ENCODE measurements around the gene CYP3A4.

The CYP3A4 gene

DNA sequence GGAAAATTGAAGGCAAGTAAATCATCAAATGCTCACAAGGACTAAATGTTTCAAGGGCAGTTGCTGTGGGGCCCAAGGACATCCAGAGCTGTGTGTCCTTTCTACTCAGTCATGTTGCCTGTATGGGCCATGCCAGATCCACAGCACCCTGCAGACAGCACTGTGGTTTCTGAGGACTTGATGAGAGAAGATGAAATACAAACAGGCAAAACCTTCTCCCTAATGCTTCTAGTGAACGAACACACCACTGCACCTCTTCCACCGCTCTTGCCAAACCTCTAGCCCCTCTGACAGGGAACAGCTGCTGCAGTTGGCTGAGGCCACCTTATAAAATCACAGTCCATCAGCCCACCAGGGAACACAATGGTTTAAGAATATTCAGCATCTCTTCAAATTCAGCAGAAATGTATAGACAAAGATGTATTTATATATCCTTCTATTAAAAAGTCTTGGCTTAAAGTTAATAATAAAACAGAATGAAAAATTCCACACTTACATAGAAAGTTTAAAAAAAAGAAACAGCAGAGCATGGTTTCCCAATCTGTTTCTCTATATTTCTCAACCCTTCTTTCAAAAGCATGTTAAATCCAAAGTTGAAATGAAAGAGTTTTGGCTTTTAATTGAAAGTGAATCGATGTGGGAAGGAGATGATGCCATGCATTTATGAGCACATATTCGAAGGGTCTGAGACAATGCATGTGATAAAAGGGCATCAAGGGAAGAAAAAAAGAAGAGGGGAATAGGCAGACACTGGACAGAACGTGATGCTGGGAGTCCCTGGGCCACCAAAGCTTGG lies 63.0 kb downstream of the CYP3A4 start:
- no peak for DNase-seq

DNA sequence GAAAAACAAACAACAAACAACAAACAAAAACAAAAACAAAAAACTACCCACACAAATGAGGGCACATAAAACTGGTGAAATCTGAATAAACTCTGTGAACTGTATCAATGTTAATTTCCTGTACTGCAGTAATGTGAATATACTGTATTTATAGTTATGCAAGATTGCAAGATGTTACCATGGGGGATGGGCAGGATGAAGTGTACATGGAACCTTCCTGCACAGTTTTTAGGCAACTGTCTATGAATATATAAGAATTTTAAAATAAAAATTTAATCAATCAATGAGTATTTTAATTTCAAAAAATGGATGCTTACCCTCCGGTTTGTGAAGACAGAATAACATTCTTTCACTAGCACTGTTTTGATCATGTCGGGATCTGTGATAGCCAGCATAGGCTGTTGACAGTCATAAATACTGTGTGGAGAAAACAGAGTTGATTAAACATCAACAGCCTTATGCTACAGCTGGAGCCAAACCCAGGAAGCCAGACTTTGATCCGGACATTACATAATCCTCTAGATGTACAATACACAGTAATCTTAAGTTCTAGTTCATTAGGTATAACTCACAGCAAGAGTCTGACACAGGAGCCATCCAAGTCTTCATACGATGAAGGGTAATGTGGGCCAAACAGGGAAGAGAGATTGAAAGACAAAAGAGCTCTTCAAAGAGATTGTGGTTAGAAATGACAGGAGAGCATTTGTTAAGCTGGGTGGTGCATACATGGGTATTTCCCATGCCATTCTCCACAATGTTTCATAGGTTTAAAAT lies 63.8 kb downstream of the CYP3A4 start:
- DNase-seq = no peak

DNA sequence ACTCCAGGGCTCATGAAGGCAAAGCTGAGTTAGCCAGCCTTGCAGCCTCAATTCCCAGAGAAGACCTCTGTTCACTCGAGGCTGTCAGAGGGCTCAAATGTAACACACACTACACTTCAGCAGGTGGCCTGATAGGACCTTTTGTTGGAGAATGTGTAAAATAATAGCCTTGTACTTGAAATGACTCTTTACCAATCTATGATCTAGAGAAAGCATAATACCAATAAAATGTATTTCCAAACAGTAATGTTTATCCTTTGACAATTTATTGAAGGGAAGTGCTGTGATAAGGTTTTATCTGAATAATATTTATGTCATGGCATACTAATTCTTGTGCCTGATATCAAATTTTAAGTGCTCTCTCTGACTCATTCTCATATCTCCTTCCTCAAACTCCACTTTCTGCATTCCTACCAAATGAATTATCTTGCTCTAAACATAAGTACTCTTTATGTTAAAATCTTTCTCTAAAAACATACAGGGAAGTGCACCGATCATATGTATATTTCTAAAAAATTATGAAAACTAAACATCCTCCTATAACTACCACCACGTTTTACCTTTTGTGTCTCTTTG lies 69.9 kb downstream of the CYP3A4 start:
- DNase-seq = no peak

DNA sequence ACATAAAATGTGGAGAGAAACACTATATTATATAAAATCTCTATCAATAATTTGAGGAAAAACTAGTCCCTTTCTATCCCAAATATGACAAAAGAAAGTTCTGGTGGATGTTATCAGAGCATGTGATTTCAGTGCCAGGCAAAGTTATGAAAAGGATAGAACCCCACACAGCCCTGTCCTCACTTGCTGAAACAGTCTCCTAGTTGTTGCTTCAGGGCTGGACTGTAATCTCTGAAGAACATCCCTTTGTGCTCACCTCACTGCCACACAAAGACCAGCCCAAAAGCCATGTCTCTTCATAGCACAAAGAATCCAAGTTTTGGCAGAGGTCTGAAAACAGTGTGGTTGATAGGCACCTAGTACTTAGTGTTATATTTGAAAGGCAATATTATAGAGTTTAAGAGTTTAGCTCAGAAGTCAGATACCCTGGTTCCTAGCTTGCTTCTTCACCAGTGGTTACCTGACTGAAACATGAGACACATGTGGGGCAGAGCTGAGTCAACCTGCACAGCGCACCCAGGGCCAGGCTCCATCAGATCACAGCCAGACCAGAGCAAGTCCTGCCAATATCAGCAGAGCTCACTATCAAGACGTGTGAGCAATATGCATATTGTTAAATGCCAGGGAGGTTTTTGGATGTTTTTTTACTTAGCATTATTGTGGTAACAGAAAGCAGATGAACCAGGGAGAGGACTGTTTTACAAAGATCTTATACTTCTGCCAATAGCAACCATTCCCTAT lies 74.0 kb downstream of the CYP3A4 start:
- no peak for DNase-seq

DNA sequence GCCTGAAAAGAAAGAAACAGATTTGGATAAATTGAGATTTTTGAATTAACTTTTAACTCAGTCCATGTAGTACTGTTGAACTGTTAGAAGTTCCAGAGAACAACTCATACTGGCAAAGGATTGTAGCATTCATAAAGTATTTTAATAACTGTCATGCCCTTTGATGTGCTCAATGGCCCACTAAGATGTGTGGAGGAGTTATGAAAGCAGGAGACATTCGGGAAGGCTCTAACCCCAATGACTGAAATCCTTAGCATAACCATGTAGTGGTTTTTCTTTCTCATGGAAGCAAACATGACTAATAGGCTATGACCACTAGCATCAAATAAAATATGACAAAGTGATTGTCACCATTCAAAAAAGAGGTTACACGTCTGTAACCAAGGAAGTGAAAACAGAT lies 74.7 kb downstream of the CYP3A4 start:
- DNase-seq = no peak

DNA sequence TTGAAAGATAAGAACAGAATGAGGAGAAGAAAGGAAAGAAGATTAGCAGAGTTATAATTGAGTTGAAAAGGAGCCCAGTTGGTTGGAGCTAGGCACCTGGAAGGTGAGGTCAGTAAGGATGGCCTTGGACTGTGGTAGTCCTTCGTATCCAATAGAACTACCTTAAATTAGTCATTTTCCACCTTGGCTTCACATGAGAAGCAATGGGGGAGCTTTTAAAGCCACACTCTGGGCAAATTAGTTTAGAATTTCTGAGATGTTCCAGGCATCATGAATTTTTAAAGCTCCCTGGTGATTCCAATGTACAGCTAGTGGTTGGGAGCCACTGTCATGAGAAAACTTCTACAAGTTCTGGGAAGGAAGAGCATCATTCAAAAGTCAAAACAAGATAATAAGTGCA lies 76.9 kb downstream of the CYP3A4 start:
- DNase-seq = no peak
